Heart right ventricle (tissue), 16 donors: ENCODE results near the gene DEFB123. TPM values are rescaled to one million over a fixed set of nuclear protein-coding genes. Genes with fewer than 3 reads are reported as not detected.

Source experiments
- ATAC-seq, 8 donors: fragments of 200-7000 bp; cut with Tn5 transposase; one replicate each; pipeline ENCODE4 v1.9.1; 2020; ENCODE audit warnings: mild to moderate bottlenecking in 8 of 8, moderate library complexity in 8 of 8, moderate number of reproducible peaks in 1 of 8
- DNase-seq, 2 donors: peaks; one replicate each; pipeline ENCODE4 v3.0.0-alpha.2; 2020
- H3K27ac ChIP-seq, 10 donors: fragments of 200-600 bp; sonication (generic) in 2 of 10; one replicate each; pipeline versions ENCODE4 v1.5.0 to v1.8.0; 2020 to 2022; ENCODE audit warnings: mild to moderate bottlenecking in 3 of 10
- H3K27me3 ChIP-seq, 7 donors: fragments of 200-600 bp; one replicate each; pipeline ENCODE4 v1.8.0; 2021 to 2022; ENCODE audit warnings: mild to moderate bottlenecking in 2 of 7
- H3K36me3 ChIP-seq, 9 donors: fragments of 200-600 bp; sonication (generic) in 1 of 9; one replicate each; pipeline versions ENCODE4 v1.5.0 to v1.8.0; 2020 to 2022; ENCODE audit warnings: mild to moderate bottlenecking in 2 of 9
- H3K4me1 ChIP-seq, 9 donors: fragments of 200-600 bp; sonication (generic) in 1 of 9; one replicate each; pipeline versions ENCODE4 v1.5.0 to v1.8.0; 2020 to 2022; ENCODE audit warnings: mild to moderate bottlenecking in 4 of 9
- H3K4me3 ChIP-seq, 10 donors: fragments of 200-600 bp; sonication (generic) in 2 of 10; one replicate each; pipeline versions ENCODE4 v1.5.0 to v1.8.0; 2020 to 2022; ENCODE audit warnings: mild to moderate bottlenecking in 7 of 10, moderate library complexity in 2 of 10
- H3K9me3 ChIP-seq, 11 donors: fragments of 200-600 bp in 10 of 11; sonication (generic) in 2 of 11; one replicate each; pipeline versions ENCODE4 v1.5.0 to v1.8.0; 2013 to 2022; ENCODE audit warnings: mild to moderate bottlenecking in 2 of 11, control low read depth in 1 of 11, moderate library complexity in 1 of 11
- WGBS, 2 donors: extraction: QIAGEN DNeasy Blood & Tissue Kit; methylation state at CpG; one replicate each; pipeline ENCODE4 v1.1.7; 2013; ENCODE audit warnings: inconsistent platforms in 1 of 2; 5-methylcytosine and 5-hydroxymethylcytosine counted together
- intact Hi-C, 10 donors: fragments of 100-400 bp; cut with DNase I; formaldehyde crosslinking; loops; one replicate each; pipeline versions ENCODE4 v1.11.1 to v1.14.2; 2022
- polyA plus RNA-seq, 2 donors: library from polyadenylated mRNA; stranded (reverse); fragments of 200-250 nt; gene quantifications; one replicate each; pipeline ENCODE4 v1.2.3, GENCODE V29; 2013
- total RNA-seq, 10 donors: library from RNA; stranded (reverse); fragmentation: NEBNext Ultra II Directional in 3 of 10; extraction: Animal tissue kit (Norgen Biotek cat#: 25700) in 3 of 10; gene quantifications; one replicate each; pipeline versions ENCODE4 v1.2.1 to v1.2.4, GENCODE V29; 2021 to 2023
- TF ChIP-seq, protein P1 (sequence below), 9 donors: fragments of 200-600 bp; sonication (generic) in 2 of 9; IDR thresholded peaks; one replicate each; pipeline versions ENCODE4 v1.5.0 to v1.8.0; 2021 to 2022; ENCODE audit warnings: antibody characterized with exemption in 9 of 9, mild to moderate bottlenecking in 5 of 9, moderate library complexity in 1 of 9
- donor health status: Arrhythmogenic right ventricular cardiomyopathy.
- donor health status: ischemic (EF 13 %, LVEDD 7.1; RV severe dilation, severe dysfunction).
- donor health status: healthy with polysubstance abuse.
- donor health status: DM: no; HTN: yes; CAD: no.
- donor health status: DM: no; HTN: no; CAD: no.
- donor health status: ischemic (EF 25% LVEDD 6.9; RV normal size, moderate dysfunction).
- donor health status: ischemic (EF 25% LVEDD 5.7; RV mildly dilated, moderate dysfunction).
- donor health status: healthy.
- donor health status: DM: yes; HTN: yes; CAD: no.
- donor health status: Ischemic cardiomyopathy.
- donor health status: ischemic (EF 35%, LVEDD 5.7; RV mildly dilated, moderate dysfunction).
- donor health status: nonischemic (EF 11% LVEDD 7.7; RV severe dilation, severe dysfunction).
- donor health status: DM: yes; HTN: yes; CAD: no.
- donor health status: PGD.
- donor health status: ischemic (EF 29% LVEDD 5.4; RV normal size, mild dysfunction).
- donor health status: nonischemic (EF 23%, LVEDD 6.1; RV moderate dilation, normal function).

DEFB123 gene
- total and polyA plus RNA-seq, 12 donors = not detected

DNA sequence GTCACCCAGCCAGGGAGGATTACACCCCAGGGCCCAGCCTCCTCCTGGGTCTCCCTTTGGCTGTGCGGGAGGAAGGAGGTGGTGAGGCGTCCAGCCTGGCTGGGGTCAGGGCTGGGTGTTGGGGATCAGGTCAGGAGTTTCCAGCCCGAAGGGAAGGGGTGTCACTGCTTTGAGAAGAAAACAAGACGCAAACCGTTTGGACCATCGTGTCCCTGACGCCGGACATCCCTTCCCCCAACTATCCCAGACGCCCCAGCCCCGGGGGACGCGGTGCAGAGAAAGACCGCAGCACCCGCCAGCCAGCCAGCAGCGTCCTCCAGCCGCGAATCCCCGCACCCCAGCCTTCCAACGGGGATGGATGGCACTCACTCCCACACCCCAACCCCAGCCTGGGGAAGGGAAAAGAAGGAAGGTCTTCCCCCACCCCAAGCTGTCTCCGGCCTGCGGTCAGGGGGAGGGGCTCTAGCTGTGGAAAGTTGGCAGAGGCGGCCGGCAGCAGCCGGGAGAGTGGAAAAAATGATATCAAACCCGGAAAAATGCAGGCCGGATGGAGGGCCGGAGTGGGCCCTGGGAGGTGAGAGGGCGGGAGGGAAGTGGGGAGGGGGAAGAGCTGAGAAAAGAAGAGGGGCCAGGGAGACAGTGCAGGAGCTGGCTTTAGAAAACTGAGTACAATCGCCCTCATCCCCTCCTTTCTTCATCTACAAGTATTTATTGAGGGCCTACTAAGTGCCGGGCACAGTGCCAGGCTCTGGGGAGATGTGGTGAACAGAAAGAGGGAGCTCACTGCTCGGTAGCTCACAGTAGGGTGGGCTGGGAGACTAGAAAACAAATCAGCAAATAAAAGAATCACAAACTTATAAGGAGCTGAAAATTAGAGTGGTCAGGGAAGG is 45.3 kb downstream of the DEFB123 start:
- no peaks in the 10 kb centered on the region for H3K36me3 ChIP-seq
- intact Hi-C loops = loop anchor here in 1 of 10 donors (2.0 kb wide), 1 partner anchor 13 kb away; no protein-coding TSS in a partner anchor
- H3K27ac ChIP-seq = peak overlapping the region; percentile 76 to 89 (median 86)
- no peaks in the 10 kb centered on the region for H3K9me3 ChIP-seq
- 4 to 5% methylated on average over 31 of the region's 31 CpGs for WGBS, 2 donors
- TF ChIP-seq, protein P1, sequence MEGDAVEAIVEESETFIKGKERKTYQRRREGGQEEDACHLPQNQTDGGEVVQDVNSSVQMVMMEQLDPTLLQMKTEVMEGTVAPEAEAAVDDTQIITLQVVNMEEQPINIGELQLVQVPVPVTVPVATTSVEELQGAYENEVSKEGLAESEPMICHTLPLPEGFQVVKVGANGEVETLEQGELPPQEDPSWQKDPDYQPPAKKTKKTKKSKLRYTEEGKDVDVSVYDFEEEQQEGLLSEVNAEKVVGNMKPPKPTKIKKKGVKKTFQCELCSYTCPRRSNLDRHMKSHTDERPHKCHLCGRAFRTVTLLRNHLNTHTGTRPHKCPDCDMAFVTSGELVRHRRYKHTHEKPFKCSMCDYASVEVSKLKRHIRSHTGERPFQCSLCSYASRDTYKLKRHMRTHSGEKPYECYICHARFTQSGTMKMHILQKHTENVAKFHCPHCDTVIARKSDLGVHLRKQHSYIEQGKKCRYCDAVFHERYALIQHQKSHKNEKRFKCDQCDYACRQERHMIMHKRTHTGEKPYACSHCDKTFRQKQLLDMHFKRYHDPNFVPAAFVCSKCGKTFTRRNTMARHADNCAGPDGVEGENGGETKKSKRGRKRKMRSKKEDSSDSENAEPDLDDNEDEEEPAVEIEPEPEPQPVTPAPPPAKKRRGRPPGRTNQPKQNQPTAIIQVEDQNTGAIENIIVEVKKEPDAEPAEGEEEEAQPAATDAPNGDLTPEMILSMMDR (IDR thresholded peaks at IDR 0.05) = no peak
- peaks cover 0 to 21% (median 8%) of the 10 kb centered on the region in 7 donors for H3K27me3 ChIP-seq
- peaks cover 0 to 36% (median 10%) of the 10 kb centered on the region in 9 donors for H3K4me1 ChIP-seq
- peak overlapping the region in 8 of 10 donors; percentile 14 to 46 (median 38) for H3K4me3 ChIP-seq
- ATAC-seq (peak; percentile 84 to 95 (median 90)), DNase-seq (peak; percentile 76 to 91)

DNA sequence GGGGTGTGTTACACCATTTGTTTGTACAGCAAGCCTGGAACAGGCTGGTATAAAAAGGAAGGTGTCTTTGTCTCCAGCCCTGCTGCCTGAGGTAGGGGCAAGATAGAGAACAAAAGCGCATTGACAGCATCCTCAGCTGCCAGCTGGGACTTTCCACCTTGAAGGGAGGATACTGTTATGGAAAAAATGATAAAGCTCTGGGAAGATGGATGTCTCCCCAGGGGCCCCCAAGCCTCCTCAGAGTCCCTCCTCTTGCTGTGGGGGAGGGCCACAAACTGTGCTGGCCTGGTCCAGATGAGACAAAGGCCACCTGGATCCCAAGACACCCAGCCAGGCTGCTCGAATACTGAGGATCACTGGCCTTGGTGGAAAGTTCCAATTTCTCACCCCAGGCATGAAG is 47.7 kb downstream of the DEFB123 start:
- TF ChIP-seq, protein P1 (IDR thresholded peaks at IDR 0.05) = no peak
- no peak for ATAC-seq
- peaks cover 0 to 21% (median 8%) of the 10 kb centered on the region in 7 donors for H3K27me3 ChIP-seq

DNA sequence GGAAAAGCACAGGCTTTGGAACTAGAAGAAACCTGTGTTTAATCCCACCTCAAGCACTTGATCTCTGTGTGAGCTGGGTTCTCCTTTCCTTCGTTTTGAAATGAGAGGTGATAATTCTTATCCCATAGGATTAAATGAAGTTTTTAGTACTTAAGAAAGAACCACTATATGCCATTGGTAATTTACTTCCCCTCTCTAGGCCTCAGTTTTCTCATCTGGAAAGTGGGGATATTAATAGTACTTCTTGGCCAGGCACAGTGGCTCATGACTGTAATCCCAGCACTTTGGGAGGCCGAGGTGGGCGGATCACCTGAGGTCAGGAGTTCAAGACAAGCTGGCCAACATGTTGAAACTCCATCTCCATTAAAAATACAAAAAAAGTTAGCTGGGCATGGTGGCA is 48.7 kb downstream of the DEFB123 start:
- Histone ChIP-seq H3K27me3 (peaks cover 0 to 20% (median 8%) of the 10 kb centered on the region in 7 donors), H3K4me3 (no peak overlapping the region), H3K9me3 (no peaks in the 10 kb centered on the region), H3K36me3 (no peaks in the 10 kb centered on the region), H3K27ac (no peak overlapping the region), H3K4me1 (peaks cover 0 to 36% (median 10%) of the 10 kb centered on the region in 9 donors)
- DNase-seq (no peak), ATAC-seq (no peak)
- TF ChIP-seq, protein P1 (IDR thresholded peaks at IDR 0.05) = no peak
- 78 to 82% methylated on average over 3 of the region's 3 CpGs for WGBS, 2 donors
- intact Hi-C loops = no loop called here

More for the DNA sequence above, 47.7 kb downstream of the DEFB123 start:
- intact Hi-C loops = no loop called here
- Histone ChIP-seq H3K4me1 (peaks cover 0 to 36% (median 10%) of the 10 kb centered on the region in 9 donors), H3K4me3 (no peak overlapping the region), H3K36me3 (no peaks in the 10 kb centered on the region), H3K9me3 (no peaks in the 10 kb centered on the region), H3K27ac (peak overlapping the region in 4 of 10 donors; percentile 35 to 86 (median 47))
- 41 to 65% methylated on average over 2 of the region's 2 CpGs for WGBS, 2 donors
- peak in 1 of 2 donors; percentile 32 for DNase-seq

DNA sequence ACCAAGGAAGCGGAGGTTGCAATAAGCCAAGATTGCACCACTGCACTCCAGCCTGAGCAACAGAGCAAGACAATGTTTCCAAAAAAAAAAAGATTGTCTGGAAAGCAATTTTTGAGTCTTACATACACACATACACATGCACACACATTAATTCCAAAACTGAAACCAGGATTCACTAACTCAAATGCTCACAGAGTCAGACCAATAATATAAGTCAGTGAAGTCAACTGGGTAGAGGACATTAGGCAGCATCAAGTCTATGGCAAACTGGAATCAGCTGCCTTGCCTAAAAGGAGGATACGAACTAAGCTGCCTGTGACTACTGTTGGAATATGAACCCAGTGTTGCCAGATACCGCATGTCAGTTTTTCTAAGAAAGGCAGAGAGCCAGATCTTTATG is 50.3 kb downstream of the DEFB123 start:
- TF ChIP-seq, protein P1 (IDR thresholded peaks at IDR 0.05) = no peak
- Histone ChIP-seq H3K4me1 (peaks cover 0 to 32% (median 9%) of the 10 kb centered on the region in 9 donors), H3K27ac (no peak overlapping the region), H3K27me3 (peaks cover 0 to 11% (median 3%) of the 10 kb centered on the region in 7 donors), H3K9me3 (no peaks in the 10 kb centered on the region), H3K36me3 (no peaks in the 10 kb centered on the region), H3K4me3 (no peak overlapping the region)
- DNase-seq (no peak), ATAC-seq (no peak)
- 93 to 96% methylated on average over 3 of the region's 3 CpGs for WGBS, 2 donors
- intact Hi-C loops = no loop called here
